Stimulated activated CD4-positive, alpha-beta T cell treated with anti-CD3 and anti-CD28 coated beads, Interleukin-4, amount 100 ng/mL, for 48 hours (primary cell): Measurements from ENCODE around the gene SPDEF.

ENCODE experiments used
- DNase-seq, 2 donors: peaks; one replicate each; pipeline ENCODE4 v3.0.0-alpha.2; 2020; ENCODE audit warnings: low read depth in 2 of 2

SPDEF gene

GRCh38 chr6:34563513-34563870 is 7.4 kb upstream of the SPDEF start:
- no peak for DNase-seq

DNA sequence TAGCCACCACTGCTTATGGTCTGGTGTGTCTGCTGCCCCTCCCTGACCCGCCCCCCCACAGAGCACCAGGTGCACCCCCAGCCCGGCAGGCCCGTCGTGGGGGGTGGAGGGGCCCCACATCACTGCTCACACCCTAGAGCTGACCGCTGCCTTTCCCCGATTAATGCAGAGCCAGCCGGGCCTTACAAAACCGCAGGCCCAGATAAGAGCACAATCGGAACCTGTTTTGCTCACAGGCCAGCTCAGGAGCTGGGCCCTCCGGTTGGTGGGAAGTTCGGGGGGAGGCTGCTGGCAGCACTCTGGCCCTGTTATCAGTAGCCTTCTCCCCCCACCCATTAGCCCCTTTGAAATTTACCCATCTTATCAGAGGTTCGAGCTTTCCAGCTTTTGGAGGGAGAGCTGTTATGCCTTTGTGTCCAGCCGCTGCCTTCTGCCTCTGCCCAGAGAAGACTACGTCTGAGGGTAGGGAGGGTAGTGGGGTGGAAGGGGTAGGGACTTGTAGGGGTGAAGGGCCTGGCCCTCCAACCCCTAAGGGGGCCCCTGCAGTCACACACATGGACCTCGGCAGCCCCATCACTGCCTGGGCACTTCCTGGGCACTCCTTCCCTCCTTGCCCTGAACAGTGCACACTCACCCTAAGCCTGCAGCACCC is 6.9 kb upstream of the SPDEF start:
- no peak for DNase-seq

DNA sequence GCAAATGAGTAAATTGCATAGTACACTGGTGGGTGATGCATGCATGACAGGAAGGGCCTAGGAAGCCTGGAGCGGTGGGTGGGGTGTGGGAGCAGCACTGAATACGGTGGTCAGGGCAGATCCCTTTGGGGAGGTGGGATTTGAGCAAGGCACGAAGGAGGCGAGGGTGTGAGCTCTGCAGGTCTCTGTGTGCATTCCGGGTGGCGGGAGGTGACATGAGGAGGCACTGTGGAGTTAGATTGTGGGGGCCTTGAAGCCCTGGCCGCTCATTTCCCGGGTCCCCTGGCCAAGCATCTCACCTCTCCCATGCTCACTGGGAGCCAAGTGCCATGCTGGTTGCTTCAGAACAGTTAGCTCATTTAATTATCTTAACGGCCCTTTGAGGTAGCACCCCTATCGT is 6.2 kb upstream of the SPDEF start:
- no peak for DNase-seq

- DNase-seq: no peak
These were observed 5.0 kb upstream of the SPDEF start for GRCh38 chr6:34561227-34561530.

- no peak for DNase-seq
These were observed 4.5 kb upstream of the SPDEF start for GRCh38 chr6:34560366-34561226.

DNA sequence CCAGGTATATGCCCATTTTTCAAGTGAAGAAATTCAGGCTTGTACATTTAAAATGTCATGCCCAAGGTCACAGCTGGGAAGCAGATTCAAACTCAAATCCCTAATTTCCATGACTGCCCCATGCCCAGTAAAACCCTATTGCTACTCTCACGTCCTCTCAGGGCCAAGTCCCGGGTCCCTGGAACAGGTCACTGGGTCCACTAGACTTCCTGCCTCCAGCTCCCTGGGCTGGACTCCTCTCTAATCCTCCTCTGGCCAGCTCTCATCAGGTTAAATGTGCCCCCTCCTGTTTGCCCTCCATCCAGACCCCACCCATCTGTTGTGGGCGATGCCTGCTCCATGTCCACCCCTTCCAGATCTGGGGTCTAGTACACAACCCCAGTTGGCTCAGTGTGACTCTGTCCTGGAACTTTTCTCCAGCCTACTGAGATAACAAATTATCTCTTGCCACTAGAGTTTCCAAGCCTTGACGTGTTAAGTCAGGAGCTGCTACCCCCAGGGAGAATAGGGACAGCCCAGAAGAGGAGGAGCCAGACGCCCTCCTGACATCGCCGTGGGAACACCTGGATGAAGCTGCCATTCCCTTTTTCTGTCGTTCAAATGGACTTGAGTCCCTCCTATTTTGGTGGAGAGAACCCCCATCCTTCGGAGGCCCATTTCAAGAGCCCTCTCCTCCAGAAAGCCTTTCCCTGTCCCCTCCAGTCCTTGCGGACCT is 3.7 kb upstream of the SPDEF start:
- no peak for DNase-seq

- DNase-seq: no peak
These were observed 2.1 kb upstream of the SPDEF start for GRCh38 chr6:34558172-34558714.

DNA sequence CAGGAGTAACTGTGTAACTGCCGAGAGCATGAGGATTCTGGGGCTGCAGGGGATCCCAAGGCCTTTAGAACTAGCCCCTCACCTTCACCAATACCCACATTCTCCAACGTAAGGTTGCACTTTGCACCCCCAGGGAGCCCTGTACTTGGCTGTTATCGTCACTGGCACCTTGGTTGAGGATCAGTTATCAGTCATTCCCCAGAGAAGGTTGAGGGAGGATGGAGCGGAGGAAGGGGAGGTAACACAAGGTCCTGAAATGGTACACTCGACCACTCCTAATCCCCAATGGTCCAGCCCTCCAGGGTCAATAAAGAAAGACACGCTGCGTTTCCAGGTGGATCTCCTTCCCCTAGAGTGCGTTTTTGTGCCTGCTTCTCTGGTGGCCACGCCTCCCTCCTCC is 1.1 kb upstream of the SPDEF start:
- no peak for DNase-seq

DNA sequence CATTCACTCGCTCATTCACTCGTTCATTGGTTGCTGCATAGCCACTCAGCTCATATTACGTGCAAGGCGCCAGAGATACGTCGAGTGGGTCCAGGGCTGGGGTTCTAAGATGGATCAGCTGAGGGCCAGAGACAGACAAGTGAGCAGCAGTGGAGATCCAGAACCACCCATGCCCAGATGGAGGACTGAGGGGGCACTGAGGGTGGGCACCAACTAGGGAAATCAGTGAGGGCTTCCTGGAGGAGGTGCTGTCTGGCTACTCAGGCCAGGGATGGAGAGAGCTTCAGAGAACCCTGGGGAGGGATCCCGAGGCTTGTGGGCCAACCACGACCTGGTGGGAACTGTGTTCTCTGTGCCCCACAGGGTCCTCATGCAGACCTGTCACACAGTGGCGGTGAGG is 364 bp upstream of the SPDEF start:
- DNase-seq: no peak

- no peak for DNase-seq
These were observed 801 bp downstream of the SPDEF start for GRCh38 chr6:34555328-34555727.

DNA sequence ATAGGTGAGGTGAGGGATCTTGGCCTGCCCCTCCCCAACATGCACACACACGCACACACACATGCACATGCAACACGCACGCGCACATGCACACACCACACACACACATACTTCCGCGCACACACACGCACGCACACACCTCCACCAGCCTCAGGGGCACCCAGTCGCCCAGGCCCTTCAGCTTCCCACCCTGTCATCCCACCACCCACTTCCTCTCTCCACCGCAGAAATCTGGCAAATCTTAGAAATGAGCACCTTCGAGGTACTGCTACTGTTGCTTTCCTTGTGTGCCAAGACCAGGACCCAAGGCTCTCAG is 1.2 kb downstream of the SPDEF start:
- no peak for DNase-seq

- DNase-seq: no peak
These were observed 1.7 kb downstream of the SPDEF start for GRCh38 chr6:34554291-34555006.

DNA sequence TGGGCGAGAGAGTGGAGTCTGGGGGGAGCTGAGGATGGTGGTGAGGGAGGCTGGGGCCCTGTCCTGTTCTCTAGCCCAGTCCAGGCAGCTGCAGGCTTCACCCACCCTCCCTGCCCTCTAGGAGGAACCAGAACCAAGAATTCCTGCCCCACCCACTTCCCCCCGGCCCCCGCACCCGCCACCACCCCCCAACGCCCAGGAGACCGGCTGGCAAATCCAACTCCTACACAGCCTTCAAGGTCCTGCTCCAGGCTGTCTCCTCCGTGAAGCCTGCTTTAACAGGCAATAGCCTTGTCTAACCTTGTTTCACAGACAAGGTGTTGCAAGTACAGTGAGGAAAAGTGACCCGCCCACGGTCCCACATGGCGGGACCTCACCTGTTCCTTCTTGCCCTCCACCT is 2.4 kb downstream of the SPDEF start:
- no peak for DNase-seq

DNA sequence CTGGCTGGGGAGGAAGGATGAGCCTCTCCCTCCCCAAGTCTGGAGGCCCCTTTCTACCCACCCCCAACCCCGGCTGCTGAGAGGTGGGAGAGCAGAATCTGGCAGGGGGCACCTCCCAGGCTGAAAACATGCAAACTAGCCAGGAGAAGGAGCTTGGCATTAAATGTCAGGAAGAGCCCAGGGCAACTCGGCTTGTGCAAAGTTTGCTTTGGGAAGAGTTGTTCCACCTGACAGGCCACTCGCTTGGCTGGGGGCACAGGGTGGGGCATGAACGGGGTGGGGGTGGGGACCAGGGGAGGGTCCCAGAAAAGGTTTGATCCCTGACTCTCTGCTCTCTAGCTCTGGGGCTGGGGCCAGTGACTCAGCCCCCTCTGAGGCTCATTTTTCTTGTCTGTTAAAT is 3.0 kb downstream of the SPDEF start:
- DNase-seq: no peak

DNA sequence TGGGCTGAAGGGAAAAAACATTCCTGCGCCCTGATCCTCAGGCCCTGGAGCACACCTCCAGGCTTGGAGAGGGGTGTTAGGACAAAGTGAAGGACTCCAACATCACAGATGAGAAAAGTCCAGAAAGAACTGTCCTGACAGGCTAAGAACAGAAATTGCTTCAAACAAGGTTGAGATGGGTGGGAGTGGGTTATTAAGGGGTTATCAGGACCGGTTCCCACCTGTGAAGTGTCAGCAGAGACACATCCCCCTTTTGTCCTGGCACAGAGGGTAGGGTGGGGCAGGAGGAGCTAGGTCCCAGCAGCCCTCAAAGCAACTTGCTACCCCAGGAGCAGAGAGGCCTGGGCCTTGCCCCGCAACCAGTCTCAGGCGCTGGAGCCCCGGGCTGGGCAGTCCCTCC is 3.5 kb downstream of the SPDEF start:
- DNase-seq: no peak

DNA sequence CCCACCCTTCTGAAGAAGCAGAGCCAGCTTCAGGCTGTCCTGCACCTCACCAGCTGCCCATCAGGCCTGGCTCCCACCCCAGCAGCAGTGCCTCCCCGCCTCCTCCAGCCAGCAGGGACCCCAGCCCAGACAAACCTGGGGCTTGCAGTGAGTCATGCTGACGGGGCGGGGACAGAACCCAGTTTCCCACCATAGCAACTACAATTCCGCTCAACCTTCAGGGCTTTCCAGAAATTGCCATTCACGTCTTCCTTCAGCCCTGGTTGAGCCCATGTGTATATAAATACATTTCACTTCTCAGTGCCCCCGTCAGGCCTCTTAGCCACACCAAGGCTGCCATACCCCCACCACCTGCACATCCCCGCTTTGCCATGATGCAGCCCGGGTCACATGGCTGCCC is 4.4 kb downstream of the SPDEF start:
- DNase-seq: no peak

GRCh38 chr6:34549804-34550202 is 6.3 kb downstream of the SPDEF start:
- no peak for DNase-seq

- DNase-seq: no peak
These were observed 6.9 kb downstream of the SPDEF start for GRCh38 chr6:34549026-34549803.

DNA sequence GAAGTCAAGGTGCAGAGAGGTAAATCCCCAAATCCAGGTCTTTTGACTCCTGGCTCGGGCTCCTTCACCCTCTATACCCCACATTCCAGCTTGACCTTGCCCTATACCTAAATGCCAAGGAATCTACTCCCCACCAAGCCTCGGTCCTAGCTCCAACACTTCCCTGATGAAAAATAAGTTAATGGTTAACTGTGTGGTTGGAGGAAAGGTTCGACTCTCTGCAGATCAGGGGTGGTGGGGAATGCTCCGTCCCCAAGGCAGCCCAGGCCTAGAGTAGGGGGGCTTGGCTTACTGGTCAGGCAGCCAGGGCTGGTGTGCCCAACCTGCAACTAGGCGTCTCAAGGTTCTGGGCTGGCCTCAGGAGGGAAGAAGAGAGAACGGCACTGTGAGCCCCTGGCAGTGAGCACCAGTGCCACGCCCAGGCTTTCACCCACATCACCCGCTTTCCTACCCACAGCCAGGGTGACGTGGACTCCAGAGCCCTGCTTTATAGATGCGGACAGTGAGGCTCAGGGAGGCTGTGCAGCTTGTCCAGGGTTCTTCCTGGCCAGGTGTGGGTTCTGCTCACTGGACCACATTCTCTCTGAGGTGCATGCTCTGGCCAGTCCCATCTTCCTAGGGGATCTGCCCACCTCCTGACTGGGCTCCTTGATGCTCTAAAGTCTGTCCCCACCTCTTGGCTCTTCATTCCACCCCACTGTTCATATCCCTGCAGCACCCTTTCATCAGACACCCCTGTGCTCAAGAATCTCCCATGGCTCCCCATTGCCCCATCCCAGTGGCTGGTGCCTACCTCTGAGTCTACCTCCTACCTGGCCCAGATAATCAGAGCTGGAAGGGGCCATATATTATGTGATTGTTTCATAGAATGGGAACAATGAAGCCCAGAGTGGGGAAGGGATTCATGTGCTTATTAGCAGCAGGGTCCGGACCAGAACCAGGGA is 8.2 kb downstream of the SPDEF start:
- no peak for DNase-seq

- no peak for DNase-seq
These were observed 9.4 kb downstream of the SPDEF start for GRCh38 chr6:34546551-34547321.
